Measurements from ENCODE around the gene DUSP9.

Gene DUSP9

GRCh38 chrX:153684467-153685155 is 37.6 kb downstream of the DUSP9 start:
- no peak overlapping the region for H3K4me3 ChIP-seq (ENCODE audit: low read depth in 1 of 2, low read length in 2 of 2)
- no peak for DNase-seq
- no peaks in the 10 kb centered on the region for H3K27me3 ChIP-seq (ENCODE audit: insufficient read depth, low read length, poor library complexity)
- H3K4me1 ChIP-seq (ENCODE audit: insufficient read depth, low read length), result peaks cover 6% of the 10 kb centered on the region
- no peak overlapping the region for H2AFZ ChIP-seq (ENCODE audit: low read depth, low read length)
- no peak for ATAC-seq (ENCODE audit: insufficient read depth, low read depth)
- no peaks in the 10 kb centered on the region for H3K79me2 ChIP-seq (ENCODE audit: insufficient read depth, low read length)
- no peaks in the 10 kb centered on the region for H4K20me1 ChIP-seq (ENCODE audit: insufficient read depth, low read length)
- no peaks in the 10 kb centered on the region for H3K36me3 ChIP-seq (ENCODE audit: insufficient read depth, low read length)
- H3K9me3 ChIP-seq (ENCODE audit: insufficient read depth, low read length, severe bottlenecking), result no peaks in the 10 kb centered on the region
- no peak overlapping the region for H3K4me2 ChIP-seq (ENCODE audit: insufficient read depth, low read length)
- no peak overlapping the region for H3K9ac ChIP-seq (ENCODE audit: low read depth, low read length)
- TF ChIP-seq EZH2 (IDR thresholded peaks at IDR 0.05; ENCODE audit: borderline replicate concordance, low read depth, low read length, severe bottlenecking) (no peak), CTCF (IDR thresholded peaks at IDR 0.05; ENCODE audit: borderline replicate concordance, extremely low read depth, low read length, poor library complexity, severe bottlenecking) (no peak)
- no peak overlapping the region for H3K27ac ChIP-seq (ENCODE audit: low read length)

GRCh38 chrX:153685156-153685536 is 38.1 kb downstream of the DUSP9 start:
- DNase-seq, result no peak
- H2AFZ ChIP-seq (ENCODE audit: low read depth, low read length), result no peak overlapping the region
- H3K27me3 ChIP-seq (ENCODE audit: insufficient read depth, low read length, poor library complexity), result no peaks in the 10 kb centered on the region
- no peaks in the 10 kb centered on the region for H3K9me3 ChIP-seq (ENCODE audit: insufficient read depth, low read length, severe bottlenecking)
- H3K4me3 ChIP-seq (ENCODE audit: low read depth in 1 of 2, low read length in 2 of 2), result no peak overlapping the region
- no peak for ATAC-seq (ENCODE audit: insufficient read depth, low read depth)
- no peaks in the 10 kb centered on the region for H4K20me1 ChIP-seq (ENCODE audit: insufficient read depth, low read length)
- H3K27ac ChIP-seq (ENCODE audit: low read length), result no peak overlapping the region
- peaks cover 6% of the 10 kb centered on the region for H3K4me1 ChIP-seq (ENCODE audit: insufficient read depth, low read length)
- H3K36me3 ChIP-seq (ENCODE audit: insufficient read depth, low read length), result no peaks in the 10 kb centered on the region
- H3K9ac ChIP-seq (ENCODE audit: low read depth, low read length), result no peak overlapping the region
- no peak overlapping the region for H3K4me2 ChIP-seq (ENCODE audit: insufficient read depth, low read length)
- TF ChIP-seq EZH2 (IDR thresholded peaks at IDR 0.05; ENCODE audit: borderline replicate concordance, low read depth, low read length, severe bottlenecking), result no peak
- no peak for TF ChIP-seq CTCF (IDR thresholded peaks at IDR 0.05; ENCODE audit: borderline replicate concordance, extremely low read depth, low read length, poor library complexity, severe bottlenecking)
- no peaks in the 10 kb centered on the region for H3K79me2 ChIP-seq (ENCODE audit: insufficient read depth, low read length)

GRCh38 chrX:153685751-153686696 is 39.0 kb downstream of the DUSP9 start:
- no peaks in the 10 kb centered on the region for H3K9me3 ChIP-seq (ENCODE audit: insufficient read depth, low read length, severe bottlenecking)
- DNase-seq (no peak), ATAC-seq (ENCODE audit: insufficient read depth, low read depth) (no peak)
- H3K27me3 ChIP-seq (ENCODE audit: insufficient read depth, low read length, poor library complexity), result no peaks in the 10 kb centered on the region
- H2AFZ ChIP-seq (ENCODE audit: low read depth, low read length), result no peak overlapping the region
- TF ChIP-seq CTCF (IDR thresholded peaks at IDR 0.05; ENCODE audit: borderline replicate concordance, extremely low read depth, low read length, poor library complexity, severe bottlenecking) (no peak), EZH2 (IDR thresholded peaks at IDR 0.05; ENCODE audit: borderline replicate concordance, low read depth, low read length, severe bottlenecking) (no peak)
- no peak overlapping the region for H3K4me3 ChIP-seq (ENCODE audit: low read depth in 1 of 2, low read length in 2 of 2)
- H3K9ac ChIP-seq (ENCODE audit: low read depth, low read length), result no peak overlapping the region
- no peak overlapping the region for H3K27ac ChIP-seq (ENCODE audit: low read length)
- no peaks in the 10 kb centered on the region for H3K36me3 ChIP-seq (ENCODE audit: insufficient read depth, low read length)
- no peaks in the 10 kb centered on the region for H4K20me1 ChIP-seq (ENCODE audit: insufficient read depth, low read length)
- peaks cover 6% of the 10 kb centered on the region for H3K4me1 ChIP-seq (ENCODE audit: insufficient read depth, low read length)
- H3K79me2 ChIP-seq (ENCODE audit: insufficient read depth, low read length), result no peaks in the 10 kb centered on the region
- no peak overlapping the region for H3K4me2 ChIP-seq (ENCODE audit: insufficient read depth, low read length)

All from DND-41 (cell line).